Fibroblast of lung (primary cell): ENCODE data around the gene SIK2. TPM values are rescaled to one million over a fixed set of nuclear protein-coding genes. Genes with fewer than 3 reads are reported as not detected.

Source experiments
- DNase-seq, 2 donors: peaks; one replicate each; pipeline versions ENCODE4 v3.0.0 to v3.0.0-alpha.2; 2010; ENCODE audit warnings: low read depth in 2 of 2
- H2AFZ ChIP-seq: 2 replicates; pipeline ENCODE4 v1.5.1; 2012; ENCODE audit warnings: low read length, control low read depth, inconsistent platforms
- H3K27ac ChIP-seq: 2 replicates; pipeline ENCODE4 v1.5.1; 2011; ENCODE audit warnings: low read length, control low read depth; ENCODE audit not compliant: insufficient read depth
- H3K27me3 ChIP-seq: 2 replicates; pipeline ENCODE4 v1.5.1; 2011; ENCODE audit warnings: mild to moderate bottlenecking, low read length; ENCODE audit not compliant: control insufficient read depth, insufficient read depth
- H3K36me3 ChIP-seq: 2 replicates; pipeline ENCODE4 v1.5.1; 2011; ENCODE audit warnings: low read length; ENCODE audit not compliant: control insufficient read depth, insufficient read depth
- H3K4me1 ChIP-seq: 2 replicates; pipeline ENCODE4 v1.5.1; 2011; ENCODE audit warnings: low read length; ENCODE audit not compliant: control insufficient read depth, insufficient read depth; ENCODE audit errors: extremely low read depth
- H3K4me2 ChIP-seq: 2 replicates; pipeline ENCODE4 v1.5.1; 2011; ENCODE audit warnings: low read length, control low read depth; ENCODE audit not compliant: insufficient read depth; ENCODE audit errors: extremely low read depth
- H3K4me3 ChIP-seq, 4 experiments: fragments of 200-600 bp in 1 of 4; sonication (generic) in 1 of 4; replicated peaks in 1 of 4; 2 replicates each; pipeline ENCODE4 v1.5.1; 2011 to 2016; ENCODE audit warnings: low read length in 4 of 4, low read depth in 3 of 4, mild to moderate bottlenecking in 3 of 4, control low read depth in 2 of 4, inconsistent platforms in 1 of 4, mixed read lengths in 1 of 4; ENCODE audit not compliant: insufficient read depth in 1 of 4; ENCODE audit errors: control extremely low read depth in 1 of 4
- H3K79me2 ChIP-seq: 2 replicates; pipeline ENCODE4 v1.5.1; 2012; ENCODE audit warnings: mild to moderate bottlenecking, low read length, inconsistent platforms; ENCODE audit not compliant: control insufficient read depth, insufficient read depth
- H3K9ac ChIP-seq: 2 replicates; pipeline ENCODE4 v1.5.1; 2011; ENCODE audit warnings: mild to moderate bottlenecking, low read length, control low read depth; ENCODE audit not compliant: insufficient read depth
- H3K9me3 ChIP-seq: 2 replicates; pipeline ENCODE4 v1.5.1; 2012; ENCODE audit warnings: low read depth, low read length; ENCODE audit not compliant: control insufficient read depth, insufficient read depth
- H4K20me1 ChIP-seq: 2 replicates; pipeline ENCODE4 v1.5.1; 2011; ENCODE audit warnings: low read length; ENCODE audit not compliant: control insufficient read depth, insufficient read depth; ENCODE audit errors: extremely low read depth
- EZH2 ChIP-seq: IDR thresholded peaks from 2 replicates; pipeline ENCODE4 v1.5.1; 2012; ENCODE audit warnings: low read length, control low read depth, mild to moderate bottlenecking; ENCODE audit errors: missing control alignments
- polyA plus RNA-seq, 2 donors: library from polyadenylated mRNA; depleted of rRNA in 1 of 2; stranded (reverse) in 1 of 2; unstranded in 1 of 2; fragments of >200 nt; gene quantifications; 2 replicates each; pipeline ENCODE4 v1.2.1, GENCODE V29; 2011 to 2012; ENCODE audit warnings: missing spikeins in 1 of 2
- total RNA-seq: library from RNA; depleted of rRNA; stranded (reverse); fragments of >200 nt; gene quantifications from 2 replicates; pipeline ENCODE4 v1.2.1, GENCODE V29; 2014
- TF ChIP-seq, protein P1 (sequence below), 2 donors: IDR thresholded peaks in 1 of 2; conservative IDR thresholded peaks in 1 of 2; 1 replicate in 1 of 2; 2 replicates in 1 of 2; pipeline ENCODE4 v1.5.1; 2011 to 2012; ENCODE audit warnings: low read length in 2 of 2, control low read depth in 1 of 2, inconsistent platforms in 1 of 2, low read depth in 1 of 2, mild to moderate bottlenecking in 1 of 2

SIK2 gene
- total and polyA plus RNA-seq, 2 donors (not counting 1 experiment from before 2014, with no cell fraction given): 16.3 to 19.3 TPM

DNA sequence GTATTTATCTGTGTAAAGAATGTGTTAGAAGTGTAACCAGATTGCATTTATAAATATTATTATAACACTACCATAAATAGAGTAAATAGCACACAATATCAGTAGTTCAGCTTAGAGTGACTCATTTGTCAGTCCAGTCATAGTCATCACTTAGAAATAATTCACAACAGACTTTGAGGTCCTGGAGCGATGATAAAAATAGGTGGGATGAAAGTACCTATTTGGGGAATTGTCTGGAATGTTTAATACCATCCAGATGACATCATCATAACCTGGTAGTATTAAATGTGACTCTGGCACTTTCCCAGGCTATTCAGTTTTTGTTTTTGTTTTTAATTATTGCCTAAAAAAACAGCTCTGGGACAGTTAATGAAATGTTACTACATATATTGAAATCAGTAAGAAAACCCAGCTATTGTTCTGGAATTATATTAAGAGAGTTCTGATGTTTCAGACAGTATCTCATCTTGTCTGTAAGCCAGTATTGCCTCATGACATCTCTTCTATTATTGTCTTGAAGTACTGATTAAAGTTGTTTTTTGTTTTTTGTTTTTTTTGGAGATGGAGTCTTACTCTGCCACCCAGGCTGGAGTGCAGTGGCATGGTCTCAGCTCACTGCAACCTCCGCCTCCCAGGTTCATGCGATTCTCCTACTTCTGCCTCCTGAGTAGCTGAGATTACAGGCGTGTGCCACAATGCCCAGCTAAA is 74.8 kb downstream of the SIK2 start:
- no peaks in the 10 kb centered on the region for H4K20me1 ChIP-seq
- H3K36me3 ChIP-seq: peaks cover 2% of the 10 kb centered on the region
- H3K4me1 ChIP-seq: no peaks in the 10 kb centered on the region
- no peak overlapping the region for H3K9ac ChIP-seq
- DNase-seq: peak in 1 of 2 donors; percentile 67
- H3K27ac ChIP-seq: no peak overlapping the region
- TF ChIP-seq EZH2: no peak
- TF ChIP-seq, protein P1, sequence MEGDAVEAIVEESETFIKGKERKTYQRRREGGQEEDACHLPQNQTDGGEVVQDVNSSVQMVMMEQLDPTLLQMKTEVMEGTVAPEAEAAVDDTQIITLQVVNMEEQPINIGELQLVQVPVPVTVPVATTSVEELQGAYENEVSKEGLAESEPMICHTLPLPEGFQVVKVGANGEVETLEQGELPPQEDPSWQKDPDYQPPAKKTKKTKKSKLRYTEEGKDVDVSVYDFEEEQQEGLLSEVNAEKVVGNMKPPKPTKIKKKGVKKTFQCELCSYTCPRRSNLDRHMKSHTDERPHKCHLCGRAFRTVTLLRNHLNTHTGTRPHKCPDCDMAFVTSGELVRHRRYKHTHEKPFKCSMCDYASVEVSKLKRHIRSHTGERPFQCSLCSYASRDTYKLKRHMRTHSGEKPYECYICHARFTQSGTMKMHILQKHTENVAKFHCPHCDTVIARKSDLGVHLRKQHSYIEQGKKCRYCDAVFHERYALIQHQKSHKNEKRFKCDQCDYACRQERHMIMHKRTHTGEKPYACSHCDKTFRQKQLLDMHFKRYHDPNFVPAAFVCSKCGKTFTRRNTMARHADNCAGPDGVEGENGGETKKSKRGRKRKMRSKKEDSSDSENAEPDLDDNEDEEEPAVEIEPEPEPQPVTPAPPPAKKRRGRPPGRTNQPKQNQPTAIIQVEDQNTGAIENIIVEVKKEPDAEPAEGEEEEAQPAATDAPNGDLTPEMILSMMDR (conservative IDR thresholded peaks at IDR 0.05 in 1 of 2, IDR thresholded peaks at IDR 0.05 in 1 of 2; ENCODE audit: low read depth in 1 of 2, low read length in 2 of 2): no peak
- no peaks in the 10 kb centered on the region for H3K79me2 ChIP-seq
- H3K27me3 ChIP-seq: no peaks in the 10 kb centered on the region
- H3K4me3 ChIP-seq: no peak overlapping the region
- H3K9me3 ChIP-seq: no peaks in the 10 kb centered on the region
- no peak overlapping the region for H2AFZ ChIP-seq
- no peak overlapping the region for H3K4me2 ChIP-seq

DNA sequence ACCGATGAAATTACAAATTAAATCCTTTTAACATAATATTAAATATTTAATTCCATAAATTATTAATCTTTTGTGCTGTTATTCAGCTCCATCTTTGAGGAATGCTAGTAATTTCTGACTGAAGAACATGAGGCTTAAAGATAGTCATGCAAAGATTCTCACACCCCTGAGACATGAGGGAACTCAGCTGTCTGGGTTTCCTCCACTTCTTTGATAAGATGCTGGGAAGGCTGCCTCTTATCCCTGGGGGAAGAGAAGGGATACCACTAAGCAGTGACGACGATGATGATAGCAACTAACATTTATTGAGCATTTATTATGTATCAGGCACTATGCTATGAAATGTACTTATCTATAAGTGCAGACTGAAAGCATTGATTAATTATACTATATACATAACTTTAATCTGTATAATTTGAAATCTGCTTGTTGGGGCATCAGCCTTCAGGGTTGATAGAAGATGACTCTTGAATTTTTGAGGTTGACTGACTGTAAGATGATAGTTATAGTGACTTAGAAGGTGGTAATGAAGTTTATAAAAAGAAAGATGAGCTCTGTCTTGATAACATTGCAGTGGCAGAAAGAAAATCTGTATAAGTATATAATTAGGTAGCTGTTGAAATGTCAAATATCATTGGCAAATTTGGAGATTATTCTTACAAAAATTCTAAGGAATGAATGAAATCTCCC is 78.4 kb downstream of the SIK2 start:
- Histone ChIP-seq H3K27me3 (no peaks in the 10 kb centered on the region), H3K4me3 (no peak overlapping the region), H4K20me1 (no peaks in the 10 kb centered on the region), H3K36me3 (no peaks in the 10 kb centered on the region), H3K27ac (no peak overlapping the region), H3K4me2 (no peak overlapping the region), H3K9me3 (no peaks in the 10 kb centered on the region), H3K9ac (no peak overlapping the region), H3K79me2 (no peaks in the 10 kb centered on the region), H2AFZ (no peak overlapping the region), H3K4me1 (no peaks in the 10 kb centered on the region)
- no peak for DNase-seq
- TF ChIP-seq, protein P1 (conservative IDR thresholded peaks at IDR 0.05 in 1 of 2, IDR thresholded peaks at IDR 0.05 in 1 of 2; ENCODE audit: low read depth in 1 of 2, low read length in 2 of 2): no peak
- TF ChIP-seq EZH2: no peak

GRCh38 chr11:111683806-111684205 is 81.6 kb downstream of the SIK2 start:
- H3K36me3 ChIP-seq: no peaks in the 10 kb centered on the region
- H3K4me1 ChIP-seq: no peaks in the 10 kb centered on the region

More at GRCh38 chr11:111683806-111684205, 81.6 kb downstream of the SIK2 start:
- Histone ChIP-seq H3K27me3 (no peaks in the 10 kb centered on the region), H3K9me3 (no peaks in the 10 kb centered on the region), H2AFZ (no peak overlapping the region), H3K9ac (no peak overlapping the region), H3K4me3 (no peak overlapping the region), H3K27ac (no peak overlapping the region), H3K79me2 (no peaks in the 10 kb centered on the region), H3K4me2 (no peak overlapping the region), H4K20me1 (no peaks in the 10 kb centered on the region)
- DNase-seq: no peak
- TF ChIP-seq, protein P1 (conservative IDR thresholded peaks at IDR 0.05 in 1 of 2, IDR thresholded peaks at IDR 0.05 in 1 of 2; ENCODE audit: low read depth in 1 of 2, low read length in 2 of 2): no peak
- no peak for TF ChIP-seq EZH2
